Thyroid gland (tissue), 4 donors: ENCODE measurements around the gene MRPL43. TPM values are rescaled to one million over a fixed set of nuclear protein-coding genes. Genes with fewer than 3 reads are reported as not detected.

Experiments used
- DNase-seq, 2 donors: peaks; one replicate each; pipeline ENCODE4 v3.0.0-alpha.2; 2019
- H3K27ac ChIP-seq, 3 donors: fragments of 200-600 bp; sonication (generic); 1 replicate in 2 of 3; 2 replicates in 1 of 3; pipeline ENCODE4 v1.5.1; 2016 to 2019; ENCODE audit warnings: mild to moderate bottlenecking in 1 of 3, moderate library complexity in 1 of 3
- H3K27me3 ChIP-seq: fragments of 200-600 bp; sonication (generic); one replicate; pipeline ENCODE4 v1.5.1; 2019
- H3K36me3 ChIP-seq, 2 donors: fragments of 200-600 bp; sonication (generic); one replicate each; pipeline ENCODE4 v1.5.1; 2016 to 2019
- H3K4me1 ChIP-seq, 2 donors: fragments of 200-600 bp; sonication (generic); one replicate each; pipeline ENCODE4 v1.5.1; 2017 to 2019
- H3K4me3 ChIP-seq, 3 donors: fragments of 200-600 bp; sonication (generic); replicated peaks in 1 of 3; 1 replicate in 2 of 3; 2 replicates in 1 of 3; pipeline ENCODE4 v1.5.1; 2016; ENCODE audit warnings: mild to moderate bottlenecking in 1 of 3
- H3K9me3 ChIP-seq: fragments of 200-600 bp; sonication (generic); one replicate; pipeline ENCODE4 v1.5.1; 2017
- POLR2A ChIP-seq, 2 donors: fragments of 450-650 bp; IDR thresholded peaks; one replicate each; pipeline ENCODE4 v1.6.1; 2017; ENCODE audit warnings: antibody characterized with exemption in 2 of 2, mild to moderate bottlenecking in 2 of 2, moderate library complexity in 1 of 2
- WGBS, 2 donors: methylation state at CpG; one replicate each; pipeline ENCODE4 v1.1.5; 2017; 5-methylcytosine and 5-hydroxymethylcytosine counted together
- intact Hi-C: fragments of 100-400 bp; cut with DNase I; formaldehyde crosslinking; loops from one replicate; pipeline ENCODE4 v1.15.1; 2023
- total RNA-seq, 4 donors: library from RNA; depleted of rRNA; stranded (reverse); fragments of >200 nt; gene quantifications; one replicate each; pipeline ENCODE4 v1.2.3, GENCODE V29; 2016
- TF ChIP-seq, protein P1 (sequence below), 6 experiments: fragments of 200-600 bp in 3 of 6; fragments of 450-650 bp in 3 of 6; sonication (generic) in 3 of 6; IDR thresholded peaks; one replicate each; pipeline ENCODE4 v1.5.1; 2016 to 2019; ENCODE audit warnings: antibody characterized with exemption in 6 of 6, mild to moderate bottlenecking in 2 of 6, inconsistent platforms in 1 of 6, moderate library complexity in 1 of 6

MRPL43 gene
- total RNA-seq, 4 donors from 2014 or later, result 86.1 to 178 (median 145) TPM

DNA sequence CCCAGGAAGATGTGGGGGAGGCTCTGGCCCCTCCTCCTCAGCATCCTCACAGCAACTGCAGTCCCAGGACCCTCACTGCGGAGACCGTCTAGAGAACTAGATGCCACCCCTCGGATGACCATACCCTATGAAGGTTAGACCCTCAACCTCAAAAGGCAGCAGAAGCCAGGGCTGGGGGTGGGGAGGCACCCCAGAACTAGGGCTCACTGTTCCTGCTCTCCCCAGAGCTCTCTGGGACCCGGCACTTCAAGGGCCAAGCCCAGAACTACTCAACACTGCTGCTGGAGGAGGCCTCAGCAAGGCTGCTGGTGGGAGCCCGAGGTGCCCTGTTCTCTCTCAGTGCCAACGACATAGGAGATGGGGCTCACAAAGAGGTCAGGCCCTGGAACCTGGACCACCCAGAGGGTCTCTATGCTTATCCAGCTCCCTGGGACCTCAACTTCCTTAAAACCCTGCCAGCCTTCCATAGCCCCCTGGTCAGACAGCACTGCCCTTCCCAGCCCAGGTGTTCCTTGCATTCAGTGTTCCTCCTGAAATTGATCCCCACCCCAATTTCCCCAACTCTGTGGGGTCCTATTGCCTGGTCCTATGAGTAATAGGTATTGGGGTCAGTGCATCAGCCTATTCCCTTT is 14.3 kb downstream of the MRPL43 start:
- H3K9me3 ChIP-seq, result no peaks in the 10 kb centered on the region
- 85 to 89% methylated on average over 3 to 6 of the region's 6 CpGs for WGBS, 2 donors
- no peak for DNase-seq
- no peak overlapping the region for H3K4me3 ChIP-seq
- H3K27ac ChIP-seq, result no peak overlapping the region
- H3K4me1 ChIP-seq, result peaks cover 11 to 17% of the 10 kb centered on the region in 2 donors
- no peak for TF ChIP-seq POLR2A (IDR thresholded peaks at IDR 0.05)
- TF ChIP-seq, protein P1, sequence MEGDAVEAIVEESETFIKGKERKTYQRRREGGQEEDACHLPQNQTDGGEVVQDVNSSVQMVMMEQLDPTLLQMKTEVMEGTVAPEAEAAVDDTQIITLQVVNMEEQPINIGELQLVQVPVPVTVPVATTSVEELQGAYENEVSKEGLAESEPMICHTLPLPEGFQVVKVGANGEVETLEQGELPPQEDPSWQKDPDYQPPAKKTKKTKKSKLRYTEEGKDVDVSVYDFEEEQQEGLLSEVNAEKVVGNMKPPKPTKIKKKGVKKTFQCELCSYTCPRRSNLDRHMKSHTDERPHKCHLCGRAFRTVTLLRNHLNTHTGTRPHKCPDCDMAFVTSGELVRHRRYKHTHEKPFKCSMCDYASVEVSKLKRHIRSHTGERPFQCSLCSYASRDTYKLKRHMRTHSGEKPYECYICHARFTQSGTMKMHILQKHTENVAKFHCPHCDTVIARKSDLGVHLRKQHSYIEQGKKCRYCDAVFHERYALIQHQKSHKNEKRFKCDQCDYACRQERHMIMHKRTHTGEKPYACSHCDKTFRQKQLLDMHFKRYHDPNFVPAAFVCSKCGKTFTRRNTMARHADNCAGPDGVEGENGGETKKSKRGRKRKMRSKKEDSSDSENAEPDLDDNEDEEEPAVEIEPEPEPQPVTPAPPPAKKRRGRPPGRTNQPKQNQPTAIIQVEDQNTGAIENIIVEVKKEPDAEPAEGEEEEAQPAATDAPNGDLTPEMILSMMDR (IDR thresholded peaks at IDR 0.05), result no peak
- no peaks in the 10 kb centered on the region for H3K27me3 ChIP-seq
- intact Hi-C loops, result no loop called here
- H3K36me3 ChIP-seq, result no peaks in the 10 kb centered on the region

- 77 to 79% methylated on average over 13 of the region's 13 CpGs for WGBS, 2 donors
- intact Hi-C loops, result no loop called here
- H3K27ac ChIP-seq, result no peak overlapping the region
- no peak for DNase-seq
- peaks cover 11 to 17% of the 10 kb centered on the region in 2 donors for H3K4me1 ChIP-seq
- no peaks in the 10 kb centered on the region for H3K36me3 ChIP-seq
- no peaks in the 10 kb centered on the region for H3K9me3 ChIP-seq
- no peak overlapping the region for H3K4me3 ChIP-seq
- TF ChIP-seq, protein P1 (IDR thresholded peaks at IDR 0.05), result no peak
- TF ChIP-seq POLR2A (IDR thresholded peaks at IDR 0.05), result no peak
- no peaks in the 10 kb centered on the region for H3K27me3 ChIP-seq
These were observed 15.0 kb downstream of the MRPL43 start for GRCh38 chr10:100972115-100972903.

DNA sequence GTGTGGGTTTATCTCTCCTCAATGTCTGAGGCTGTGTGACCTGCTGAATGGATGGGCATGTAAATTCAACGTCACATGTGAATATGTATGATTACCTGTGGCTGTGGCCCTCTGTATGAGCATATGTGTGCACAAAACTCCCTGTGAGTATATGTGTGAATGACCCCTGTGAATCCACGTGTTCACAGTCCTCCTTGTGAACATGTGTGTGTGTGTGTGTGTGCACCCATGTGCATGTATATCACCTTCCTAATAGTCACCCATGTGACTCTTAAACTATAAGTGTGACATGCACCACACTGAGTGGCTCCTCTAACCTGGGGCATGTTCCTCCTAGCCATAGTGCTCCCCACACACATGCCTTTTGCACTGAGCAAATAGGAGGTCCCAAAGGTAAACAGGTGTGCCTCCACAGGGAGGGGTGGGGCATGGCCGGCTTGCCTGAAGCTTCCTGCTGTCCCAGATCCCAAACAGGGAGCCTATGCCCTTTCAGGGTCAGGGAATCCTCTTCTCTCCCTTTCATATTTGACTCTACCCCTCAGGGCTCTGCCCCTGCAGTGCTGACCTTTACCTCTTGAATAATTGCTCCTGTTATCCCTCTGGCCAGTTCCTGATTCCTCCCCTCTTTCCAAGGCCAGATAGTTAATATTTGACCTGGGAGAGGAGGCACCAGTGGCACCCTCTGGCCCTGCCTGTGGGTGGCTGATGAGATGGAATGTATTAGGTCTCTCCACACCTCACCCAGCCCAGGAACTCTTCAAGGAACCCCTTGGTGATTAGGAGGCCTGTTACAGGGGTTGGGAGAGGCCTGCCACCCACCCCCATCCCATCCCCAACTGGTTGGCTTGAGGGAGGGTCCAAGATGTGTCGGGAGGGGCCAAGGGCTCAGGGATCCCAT is 16.1 kb downstream of the MRPL43 start:
- WGBS, 2 donors, result 57 to 67% methylated on average over 3 to 4 of the region's 4 CpGs
- DNase-seq, result no peak
- H3K27ac ChIP-seq, result no peak overlapping the region

DNA sequence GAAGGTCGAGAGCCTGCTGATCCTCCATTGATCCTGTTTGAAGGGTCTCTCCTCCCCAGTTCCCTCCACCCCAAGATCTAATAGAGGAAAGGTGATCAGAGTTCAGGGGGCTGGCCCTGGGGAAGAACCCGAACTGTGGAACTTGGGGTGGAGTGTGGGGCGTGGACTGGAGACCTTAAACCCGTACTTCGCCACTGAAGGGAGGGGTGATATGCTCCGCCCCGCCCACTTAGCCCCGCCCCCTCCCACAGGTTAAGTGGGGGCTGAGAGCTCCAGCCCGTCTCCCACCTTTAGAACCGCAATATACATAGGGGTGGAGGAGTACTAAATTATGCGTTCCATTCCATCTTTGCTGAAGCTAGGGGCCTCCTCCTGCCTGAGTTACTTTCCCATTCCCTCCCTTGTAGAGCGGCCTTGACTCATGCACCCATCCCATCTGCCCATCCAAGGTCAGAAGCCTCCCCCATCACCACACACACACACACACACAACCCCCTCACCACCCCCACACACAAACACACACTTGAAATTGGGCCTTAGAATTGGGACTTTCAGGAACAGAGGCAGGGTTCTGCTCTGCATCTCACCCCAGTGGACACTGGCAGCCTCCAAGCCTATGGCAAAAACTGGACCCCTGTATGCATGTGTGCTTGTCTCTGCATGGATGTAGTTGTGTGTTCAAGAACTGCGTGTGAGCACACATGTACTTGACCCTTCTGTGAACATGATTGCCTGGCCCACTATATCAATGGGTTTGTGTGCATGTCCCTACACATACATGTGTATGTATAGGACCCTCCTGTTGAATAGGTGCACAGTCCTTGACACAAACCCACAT is 17.0 kb downstream of the MRPL43 start:
- H3K27ac ChIP-seq, result peak overlapping the region in 1 of 3 donors; percentile 28
- intact Hi-C loops, result no loop called here
- no peaks in the 10 kb centered on the region for H3K9me3 ChIP-seq

More for the DNA sequence above, 16.1 kb downstream of the MRPL43 start:
- Histone ChIP-seq H3K9me3 (no peaks in the 10 kb centered on the region), H3K27me3 (no peaks in the 10 kb centered on the region), H3K4me1 (peaks cover 11 to 17% of the 10 kb centered on the region in 2 donors), H3K4me3 (no peak overlapping the region), H3K36me3 (no peaks in the 10 kb centered on the region)
- intact Hi-C loops, result no loop called here
- TF ChIP-seq POLR2A (IDR thresholded peaks at IDR 0.05), result no peak
- TF ChIP-seq, protein P1 (IDR thresholded peaks at IDR 0.05), result no peak

More for the DNA sequence above, 17.0 kb downstream of the MRPL43 start:
- Histone ChIP-seq H3K27me3 (no peaks in the 10 kb centered on the region), H3K4me1 (peaks cover 11 to 17% of the 10 kb centered on the region in 2 donors), H3K4me3 (peak overlapping the region; percentile 42 to 75 (median 72)), H3K36me3 (no peaks in the 10 kb centered on the region)
- 48 to 55% methylated on average over 11 to 13 of the region's 13 CpGs for WGBS, 2 donors
- DNase-seq, result peak; percentile 35 to 45
- TF ChIP-seq, protein P1 (IDR thresholded peaks at IDR 0.05), result no peak
- no peak for TF ChIP-seq POLR2A (IDR thresholded peaks at IDR 0.05)
